Measurements from ENCODE around the gene CDH13.

- TF ChIP-seq CTCF (conservative IDR thresholded peaks at IDR 0.05 in 1 of 2, IDR thresholded peaks at IDR 0.05 in 1 of 2; ENCODE audit: low read depth in 1 of 2, low read length in 2 of 2) (no peak), EZH2 (IDR thresholded peaks at IDR 0.05; ENCODE audit: low read length, missing control alignments) (no peak)
Observed at GRCh38 chr16:83356986-83357385, 730.2 kb downstream of the CDH13 start.

Measured in fibroblast of lung (primary cell).